GM12865 (cell line): ENCODE results near the gene HOXD3.

Experiments
- DNase-seq: peaks from one replicate; pipeline ENCODE4 v3.0.0; 2010; ENCODE audit warnings: low read depth
- H3K4me3 ChIP-seq: 2 replicates; pipeline ENCODE4 v1.5.1; 2011; ENCODE audit warnings: mild to moderate bottlenecking, low read depth, low read length, control low read depth
- TF ChIP-seq, protein P1 (sequence below): IDR thresholded peaks from 2 replicates; pipeline ENCODE4 v1.5.1; 2011; ENCODE audit warnings: low read length, control low read depth, low read depth, inconsistent platforms; ENCODE audit not compliant: insufficient read depth; ENCODE audit errors: missing control alignments

The HOXD3 gene

DNA sequence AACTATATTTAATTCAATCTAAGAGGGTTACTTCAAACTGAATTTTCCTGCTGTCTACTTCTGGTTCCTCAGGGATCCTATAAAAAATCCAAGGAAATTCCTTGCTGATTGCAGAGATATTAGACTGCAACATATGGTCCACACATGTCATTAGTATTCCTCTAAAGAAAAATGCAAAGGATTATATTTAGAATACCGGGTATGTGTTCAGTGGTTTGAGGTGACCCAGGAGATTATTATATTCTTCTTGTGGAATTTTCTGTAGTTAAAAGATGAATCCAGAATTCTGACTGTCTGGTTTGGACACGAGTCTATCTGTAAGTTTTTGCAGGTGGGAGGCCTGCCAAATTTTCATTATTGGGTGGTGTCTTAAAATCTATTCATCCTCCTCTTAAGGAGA, 49.6 kb downstream of the HOXD3 start:
- no peak for DNase-seq
- TF ChIP-seq, protein P1, sequence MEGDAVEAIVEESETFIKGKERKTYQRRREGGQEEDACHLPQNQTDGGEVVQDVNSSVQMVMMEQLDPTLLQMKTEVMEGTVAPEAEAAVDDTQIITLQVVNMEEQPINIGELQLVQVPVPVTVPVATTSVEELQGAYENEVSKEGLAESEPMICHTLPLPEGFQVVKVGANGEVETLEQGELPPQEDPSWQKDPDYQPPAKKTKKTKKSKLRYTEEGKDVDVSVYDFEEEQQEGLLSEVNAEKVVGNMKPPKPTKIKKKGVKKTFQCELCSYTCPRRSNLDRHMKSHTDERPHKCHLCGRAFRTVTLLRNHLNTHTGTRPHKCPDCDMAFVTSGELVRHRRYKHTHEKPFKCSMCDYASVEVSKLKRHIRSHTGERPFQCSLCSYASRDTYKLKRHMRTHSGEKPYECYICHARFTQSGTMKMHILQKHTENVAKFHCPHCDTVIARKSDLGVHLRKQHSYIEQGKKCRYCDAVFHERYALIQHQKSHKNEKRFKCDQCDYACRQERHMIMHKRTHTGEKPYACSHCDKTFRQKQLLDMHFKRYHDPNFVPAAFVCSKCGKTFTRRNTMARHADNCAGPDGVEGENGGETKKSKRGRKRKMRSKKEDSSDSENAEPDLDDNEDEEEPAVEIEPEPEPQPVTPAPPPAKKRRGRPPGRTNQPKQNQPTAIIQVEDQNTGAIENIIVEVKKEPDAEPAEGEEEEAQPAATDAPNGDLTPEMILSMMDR: no peak
- H3K4me3 ChIP-seq: no peak overlapping the region

DNA sequence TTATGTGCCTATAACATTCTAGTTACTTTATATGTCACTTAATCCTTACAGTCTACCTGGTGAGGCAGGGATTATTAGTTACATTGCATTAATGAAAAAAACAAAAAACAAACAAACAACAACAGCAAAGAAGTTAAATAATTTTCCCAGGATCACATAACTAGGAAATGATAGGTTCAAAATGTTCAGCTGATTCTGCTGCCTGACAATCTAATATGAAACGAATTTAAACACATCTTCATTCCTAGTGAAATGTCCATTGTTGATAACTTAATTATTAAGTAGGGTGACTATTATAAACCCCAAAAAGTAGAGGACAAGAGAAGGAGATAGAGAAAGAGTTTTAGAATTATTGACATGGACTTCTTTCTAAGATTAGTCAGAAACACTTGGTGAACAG, 54.0 kb downstream of the HOXD3 start:
- TF ChIP-seq, protein P1: no peak
- H3K4me3 ChIP-seq: no peak overlapping the region
- DNase-seq: no peak

DNA sequence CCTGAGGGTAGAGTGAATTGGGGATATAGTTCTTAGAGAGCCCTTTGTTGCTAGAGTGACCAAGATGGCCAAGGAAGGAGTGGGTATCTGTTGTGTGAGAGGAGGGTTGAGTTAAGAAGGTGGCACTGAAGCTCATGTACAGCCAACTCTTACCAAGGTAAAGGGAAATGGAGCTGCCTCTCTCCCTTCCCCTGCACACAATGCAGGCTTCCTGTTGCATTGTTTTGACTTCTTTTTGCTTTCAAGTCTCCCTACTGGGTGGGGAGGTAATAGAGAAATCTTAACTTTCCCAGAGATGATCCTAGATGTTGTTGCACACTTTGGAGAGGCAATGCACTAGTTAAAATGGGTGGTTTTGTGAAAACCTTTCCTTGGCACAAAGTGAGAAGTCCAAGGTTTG, 55.2 kb downstream of the HOXD3 start:
- TF ChIP-seq, protein P1: no peak
- no peak overlapping the region for H3K4me3 ChIP-seq
- no peak for DNase-seq

DNA sequence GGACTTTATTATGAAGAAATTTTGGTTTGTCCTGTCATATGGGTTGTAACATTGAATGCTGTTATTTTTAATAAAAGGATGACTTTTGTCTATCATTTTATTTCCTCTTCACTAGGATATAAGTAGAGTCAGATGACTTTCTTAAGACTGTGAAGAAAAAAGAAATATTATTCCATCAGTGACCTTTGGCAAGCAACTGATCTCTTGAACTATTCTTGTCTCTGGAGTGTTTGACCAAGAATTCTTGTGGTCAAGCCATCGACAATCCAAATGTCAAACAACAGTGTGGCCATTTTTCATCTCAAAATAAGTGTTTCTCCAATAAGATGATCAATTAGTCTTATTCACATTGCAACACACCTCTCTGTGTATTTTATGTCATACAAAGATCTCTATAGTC, 56.3 kb downstream of the HOXD3 start:
- DNase-seq: no peak
- TF ChIP-seq, protein P1: no peak
- H3K4me3 ChIP-seq: no peak overlapping the region
